GM18511 (cell line): ENCODE results near the gene INPP5D.
"Not testable (repeated sequence)": the region's sequence is repeated elsewhere in the genome, so short reads cannot be mapped to it uniquely, and the experiment has no call there.

Source experiments
- ATAC-seq: cut with Tn5 transposase; IDR thresholded peaks from one replicate; pipeline ENCODE4 v1.9.1; 2021; ENCODE audit warnings: mild to moderate bottlenecking, moderate library complexity; ENCODE audit not compliant: unreplicated experiment

INPP5D gene

DNA sequence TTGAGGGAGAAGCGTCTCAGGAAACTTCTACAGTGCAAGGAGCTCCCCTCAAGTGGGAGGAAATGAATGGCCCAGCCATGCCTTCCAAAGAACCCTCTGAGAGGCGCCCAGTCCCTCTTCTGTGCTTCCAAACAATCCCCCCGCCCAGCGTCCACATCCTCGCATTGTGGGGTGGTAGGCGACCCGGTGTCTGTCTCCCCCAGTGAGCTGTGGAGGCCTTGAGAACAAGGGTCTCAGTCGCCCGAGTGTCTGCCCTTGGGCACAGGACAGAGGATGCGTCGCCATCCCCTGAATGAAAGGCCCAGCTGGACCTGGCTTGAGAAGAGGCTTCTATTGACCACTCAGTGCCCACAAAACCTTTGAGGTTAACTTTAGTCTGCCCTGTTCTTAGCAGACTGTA, 29.7 kb downstream of the INPP5D start:
- ATAC-seq: no peak

DNA sequence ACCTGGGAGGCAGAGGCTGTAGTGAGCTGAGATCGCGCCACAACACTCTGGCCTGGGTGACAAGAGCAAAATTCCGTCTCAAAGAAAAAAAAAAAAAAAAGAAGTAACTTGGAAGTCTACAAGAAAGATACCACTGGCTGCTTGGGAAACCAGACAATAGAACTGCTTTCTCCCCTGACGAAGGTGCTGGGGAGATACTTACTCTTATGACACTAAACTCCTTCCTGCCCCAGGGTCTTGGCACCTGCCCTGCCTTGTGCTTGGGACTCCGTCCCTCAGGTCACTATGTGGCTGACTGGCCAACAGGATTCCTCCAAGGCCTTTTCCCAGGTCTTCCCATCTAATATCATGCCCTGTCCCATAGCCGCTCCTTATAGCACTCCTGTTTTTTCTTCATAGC, 30.7 kb downstream of the INPP5D start:
- ATAC-seq: no peak

DNA sequence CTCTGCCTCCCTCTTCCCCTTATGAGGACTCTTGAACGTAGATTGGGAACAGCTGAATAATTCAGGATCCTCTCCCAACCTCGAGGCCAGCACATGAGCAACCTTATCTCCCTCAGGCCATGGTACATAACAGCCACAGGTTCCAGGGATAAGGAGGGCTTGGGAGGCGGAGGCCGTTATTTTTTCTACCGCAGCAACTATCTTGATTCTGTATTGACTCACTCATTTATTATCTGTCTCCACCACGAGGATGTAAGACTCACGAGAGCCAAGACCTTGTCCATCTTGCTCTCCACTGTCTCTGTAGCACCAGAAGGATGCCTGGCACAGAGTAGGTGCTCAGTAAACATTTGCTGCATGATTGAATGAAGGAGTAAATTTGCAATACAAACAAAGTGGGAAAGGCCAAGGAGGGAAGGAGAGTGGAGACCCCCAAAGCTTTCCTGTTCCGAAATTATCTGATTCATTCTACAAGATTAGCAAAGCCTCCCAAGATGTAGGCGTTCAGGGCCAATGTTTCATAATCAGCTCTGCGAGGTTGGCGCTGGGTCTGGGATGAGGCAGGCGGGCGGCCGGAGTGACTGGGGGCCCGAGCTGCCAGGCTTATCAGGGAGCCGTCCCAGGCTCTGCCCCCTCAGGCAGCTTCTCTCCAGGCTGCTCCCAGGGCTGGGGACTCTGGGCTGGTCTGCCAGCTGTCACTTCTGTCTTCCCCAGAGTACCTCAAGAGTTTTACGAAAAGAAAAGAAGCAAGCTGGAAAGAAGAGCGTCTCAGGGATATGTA, 31.6 kb downstream of the INPP5D start:
- ATAC-seq: no peak

DNA sequence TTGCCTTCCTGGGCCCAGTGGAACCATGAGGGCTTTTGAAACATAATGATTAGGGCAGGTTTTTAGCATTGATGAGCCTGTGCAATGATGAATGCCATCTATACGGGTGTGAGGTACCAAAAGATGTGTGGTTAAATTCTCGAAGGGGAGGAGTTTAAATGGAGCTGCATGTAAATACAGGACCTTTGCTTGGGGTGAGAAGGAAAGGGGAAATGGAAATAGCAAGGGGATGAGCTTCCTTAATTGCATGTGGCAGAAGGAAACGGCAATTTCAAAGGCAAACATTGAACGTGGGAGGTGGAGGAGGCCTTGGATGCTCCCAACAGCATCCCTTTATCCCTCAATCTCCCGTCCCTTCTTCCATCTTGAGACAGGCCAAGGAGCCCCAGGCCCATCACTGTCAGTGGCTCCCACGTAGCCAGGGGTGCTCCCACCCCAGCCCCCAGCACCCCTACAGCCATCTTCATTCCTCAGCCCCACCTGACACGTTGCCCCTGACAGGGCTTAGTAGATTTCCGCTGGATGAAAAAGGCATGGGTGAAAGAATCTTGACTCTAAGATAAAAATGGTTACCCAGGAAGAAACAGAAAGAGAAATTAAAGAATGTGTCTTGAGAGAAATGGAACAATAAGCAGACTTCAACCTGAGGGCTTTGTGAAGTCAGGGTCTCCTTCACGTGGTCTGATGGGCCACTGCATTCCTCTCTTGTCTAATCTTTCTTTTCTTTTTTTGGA, 32.5 kb downstream of the INPP5D start:
- ATAC-seq: no peak

DNA sequence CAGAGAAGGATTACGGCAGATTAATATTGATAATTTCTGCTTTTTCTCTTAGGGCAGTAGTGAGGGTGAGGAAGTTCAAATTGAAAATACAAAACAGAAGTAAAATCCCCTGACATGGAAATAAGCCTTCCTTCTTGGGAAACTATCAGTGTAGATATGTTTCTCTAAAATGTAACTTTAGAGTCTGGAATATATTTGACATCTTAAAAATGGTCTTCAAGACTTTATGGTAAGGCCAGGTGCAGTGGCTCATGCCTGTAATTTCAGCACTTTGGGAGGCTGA, 33.0 kb downstream of the INPP5D start:
- ATAC-seq: no peak

DNA sequence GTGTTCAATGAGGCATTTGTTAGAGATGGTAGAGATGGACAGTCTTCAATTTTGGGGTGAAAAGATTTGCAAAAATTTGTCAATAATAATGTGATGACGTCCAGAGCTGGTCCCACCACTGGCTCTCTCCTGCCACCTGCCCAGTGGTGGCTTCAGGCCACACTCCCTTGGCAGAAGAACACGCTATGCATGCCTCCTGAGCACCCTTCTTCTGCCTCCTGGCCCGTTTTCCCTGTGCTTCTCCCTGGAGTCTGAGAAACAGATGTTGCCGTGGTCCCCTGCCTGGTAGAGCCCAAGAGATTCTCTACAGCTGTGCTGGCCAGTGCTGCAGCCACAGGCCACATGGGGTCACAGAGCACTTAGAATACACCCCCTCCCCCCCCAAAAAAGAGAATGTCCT, 33.6 kb downstream of the INPP5D start:
- ATAC-seq: no peak

DNA sequence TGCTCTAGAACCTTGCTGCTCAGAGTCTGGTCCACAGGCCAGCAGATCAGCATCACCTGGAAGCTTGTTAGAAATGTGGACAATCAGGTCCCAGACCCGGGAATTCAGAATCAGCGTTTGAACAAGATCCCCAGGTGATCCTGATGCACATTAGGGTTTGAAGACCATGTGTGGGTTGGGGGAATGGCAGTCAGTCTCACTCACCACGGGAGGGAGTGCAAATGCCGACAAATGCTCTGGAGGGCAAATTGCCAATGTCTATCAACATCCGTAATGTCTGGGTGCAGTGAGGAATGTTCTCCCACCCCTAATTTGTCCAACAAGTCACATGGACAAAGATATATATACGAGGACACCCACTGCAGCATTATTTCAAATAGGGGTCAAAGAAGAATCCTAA, 34.5 kb downstream of the INPP5D start:
- ATAC-seq: no peak

DNA sequence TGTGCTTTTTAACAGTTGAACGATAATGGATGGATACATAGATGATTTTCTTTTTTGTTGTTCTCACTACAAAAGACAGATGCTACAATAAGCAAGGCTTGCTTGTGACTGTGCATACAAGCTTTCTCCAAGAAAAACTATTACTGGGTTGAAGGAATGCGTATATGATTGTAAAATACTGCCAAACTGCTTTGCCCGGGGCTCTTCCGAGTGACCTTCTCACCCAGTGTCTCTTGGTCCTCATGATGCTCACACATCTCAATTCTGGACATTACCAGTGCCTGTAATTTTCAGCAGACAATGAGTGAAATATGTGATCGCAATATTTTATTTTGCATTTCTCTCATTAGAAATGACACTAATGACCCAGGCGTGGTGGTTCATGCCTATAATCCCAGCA, 35.9 kb downstream of the INPP5D start:
- ATAC-seq: no peak

DNA sequence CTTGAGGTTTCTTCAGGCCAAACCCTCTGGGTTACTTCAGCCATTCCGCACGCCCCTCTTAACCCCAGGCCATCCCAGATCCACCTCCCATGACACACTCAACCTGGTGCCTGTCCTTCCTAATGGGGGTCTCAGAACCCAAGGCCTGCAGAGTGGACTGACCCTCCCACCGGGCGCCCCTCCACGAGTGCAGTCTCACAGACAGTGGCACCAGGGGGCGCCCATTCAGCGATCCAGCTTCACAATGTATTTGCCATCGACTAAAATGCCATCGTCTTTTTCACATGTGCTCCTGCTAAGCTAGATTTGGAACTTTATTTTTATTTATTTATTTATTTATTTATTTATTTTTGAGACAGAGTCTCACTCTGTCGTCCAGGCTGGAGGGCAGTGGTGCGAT, 38.5 kb downstream of the INPP5D start:
- no peak for ATAC-seq

DNA sequence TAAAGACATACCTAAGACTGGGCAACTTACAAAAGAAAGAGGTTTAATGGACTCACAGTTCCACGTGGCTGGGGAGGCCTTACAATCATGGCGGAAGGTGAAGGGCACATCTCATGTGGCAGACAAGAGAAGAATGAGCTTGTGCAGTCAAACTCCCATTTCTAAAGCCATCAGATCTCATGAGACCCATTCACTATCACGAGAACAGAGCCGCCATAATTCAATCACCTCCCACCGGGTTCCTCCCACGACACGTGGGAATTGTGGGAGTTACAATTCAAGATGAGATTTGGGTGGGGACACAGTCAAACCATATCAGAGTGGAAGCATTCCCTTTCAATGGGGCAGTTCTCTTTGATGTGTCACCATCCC, 39.7 kb downstream of the INPP5D start:
- not testable (repeated sequence) for ATAC-seq

DNA sequence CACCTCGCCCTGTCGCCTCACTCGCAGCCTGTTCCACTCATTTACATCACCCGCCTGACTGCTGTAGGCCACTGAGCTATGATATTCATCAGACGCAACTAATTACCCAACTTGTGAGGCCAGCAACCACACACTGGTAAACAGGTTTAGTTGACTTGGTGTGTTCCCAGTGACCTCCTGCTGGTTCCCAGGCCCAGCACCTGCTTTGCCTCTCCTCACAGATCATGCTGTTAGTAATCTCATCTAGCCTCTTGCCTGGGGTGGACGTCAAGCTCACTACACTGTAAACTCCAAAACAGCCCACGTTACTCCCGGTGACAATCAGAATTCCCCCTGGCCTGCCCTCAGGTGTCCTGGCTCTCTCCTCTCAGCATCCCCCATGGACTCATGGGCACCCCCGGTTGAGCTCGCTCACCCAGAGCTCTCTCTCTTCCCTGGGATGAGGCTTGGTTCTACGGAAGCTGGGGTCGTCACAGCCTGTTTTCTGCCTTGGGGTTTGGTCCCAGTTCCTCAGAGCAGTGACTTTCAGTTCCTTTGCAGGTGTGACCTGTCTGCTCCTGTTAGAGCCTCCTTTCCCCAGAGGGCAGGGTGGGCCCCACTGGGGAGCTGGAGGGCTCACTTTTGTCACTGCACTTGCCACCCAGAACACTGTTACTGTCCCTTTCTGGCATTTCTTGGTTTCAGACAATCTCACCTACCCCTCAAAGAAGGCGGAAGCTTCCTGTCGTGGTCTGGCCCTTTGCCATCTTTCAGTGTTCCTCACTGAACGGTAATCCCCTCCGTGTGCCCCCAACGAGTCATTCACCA, 40.3 kb downstream of the INPP5D start:
- ATAC-seq: peak; percentile 88

DNA sequence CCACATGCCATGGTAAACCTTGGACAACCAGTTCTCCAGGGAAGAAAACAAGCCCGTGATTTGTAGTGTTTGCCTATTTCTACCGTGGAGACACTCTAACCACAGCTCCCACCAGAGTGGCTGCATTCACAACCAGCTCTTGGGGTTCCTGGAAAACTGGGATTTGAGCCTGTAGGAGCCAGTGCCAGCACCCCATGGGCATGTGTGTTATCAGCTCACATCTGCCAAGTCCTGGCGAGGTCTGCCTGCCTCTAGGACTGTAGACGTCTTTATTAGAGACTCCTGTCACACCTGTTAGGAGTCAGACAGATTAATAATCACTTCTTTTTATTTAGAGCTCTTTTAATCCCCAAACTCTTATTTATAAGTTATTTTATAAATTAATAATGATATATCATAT, 41.0 kb downstream of the INPP5D start:
- ATAC-seq: peak; percentile 10

DNA sequence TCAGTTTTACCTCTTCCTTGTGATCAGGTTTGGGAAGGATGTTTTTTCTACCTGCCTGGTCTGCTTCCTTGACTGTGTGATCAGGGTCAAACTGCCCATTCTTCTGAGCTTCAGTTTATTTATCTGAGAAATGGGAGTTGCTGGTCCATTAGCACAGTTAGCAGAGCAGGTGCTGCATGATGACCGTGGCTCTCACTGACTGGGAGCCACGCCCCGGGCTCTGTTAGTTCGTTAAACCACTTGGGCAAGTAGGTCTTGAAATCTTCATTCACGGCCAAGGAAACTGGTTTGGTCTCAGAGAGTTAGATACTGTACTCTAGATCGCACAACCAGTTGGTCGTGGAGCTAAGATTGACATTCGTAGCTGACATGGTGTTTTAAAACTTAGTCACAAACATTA, 41.7 kb downstream of the INPP5D start:
- ATAC-seq: no peak

DNA sequence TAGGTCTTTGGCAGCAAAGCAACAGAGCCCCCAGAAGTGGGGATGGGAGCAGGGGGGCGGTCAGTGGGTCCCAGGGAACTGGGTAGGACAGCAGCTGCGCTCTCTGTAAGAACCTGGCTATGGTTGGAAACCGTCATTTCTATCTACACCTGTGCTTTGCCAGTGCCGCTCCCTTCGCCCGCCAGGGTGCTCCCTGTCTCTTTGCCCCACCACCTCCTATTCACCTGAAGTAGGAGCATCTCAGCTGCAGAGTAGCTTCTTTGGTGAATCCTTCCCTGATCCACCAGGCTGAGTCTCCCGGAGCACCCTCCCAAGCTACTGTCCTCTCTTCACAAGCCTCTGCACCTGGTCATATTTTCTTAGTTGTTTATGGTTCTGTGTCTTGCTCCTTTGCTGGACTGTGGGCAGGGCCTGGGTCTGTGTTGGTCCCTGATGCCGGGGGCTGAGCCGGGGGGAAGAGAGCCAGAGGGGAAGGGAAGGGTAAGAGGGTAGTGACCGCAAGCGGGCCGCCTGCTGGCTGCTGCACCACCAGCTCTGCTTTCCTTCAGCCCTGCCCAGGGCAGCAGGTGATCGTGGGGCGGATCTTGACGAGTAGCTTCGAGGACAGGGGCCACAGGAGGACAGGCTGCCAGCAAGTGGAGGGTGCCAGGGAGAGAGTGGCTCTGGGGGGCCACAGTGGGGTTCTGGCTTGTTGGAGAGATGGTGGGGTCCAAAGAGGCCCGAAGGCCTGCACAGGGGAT, 45.2 kb downstream of the INPP5D start:
- ATAC-seq: no peak

DNA sequence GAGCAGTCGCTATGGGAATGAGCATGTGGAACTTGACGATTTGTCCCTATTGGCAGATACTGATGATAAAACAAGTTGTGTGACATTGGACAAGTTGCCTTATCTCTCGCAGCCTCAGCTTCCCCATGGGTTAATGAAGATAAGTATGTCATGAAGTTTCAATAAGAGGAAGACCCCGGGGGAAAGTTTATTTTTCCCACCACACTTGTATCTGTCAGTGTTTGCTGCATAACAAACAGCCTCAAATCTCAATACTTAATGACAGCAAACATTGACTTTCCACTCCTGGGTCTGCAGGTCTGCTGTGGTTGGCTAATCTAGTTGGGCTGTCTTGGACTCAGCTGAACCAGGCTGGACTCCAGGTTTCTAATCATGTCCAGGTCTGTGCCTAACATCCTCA, 45.8 kb downstream of the INPP5D start:
- no peak for ATAC-seq

DNA sequence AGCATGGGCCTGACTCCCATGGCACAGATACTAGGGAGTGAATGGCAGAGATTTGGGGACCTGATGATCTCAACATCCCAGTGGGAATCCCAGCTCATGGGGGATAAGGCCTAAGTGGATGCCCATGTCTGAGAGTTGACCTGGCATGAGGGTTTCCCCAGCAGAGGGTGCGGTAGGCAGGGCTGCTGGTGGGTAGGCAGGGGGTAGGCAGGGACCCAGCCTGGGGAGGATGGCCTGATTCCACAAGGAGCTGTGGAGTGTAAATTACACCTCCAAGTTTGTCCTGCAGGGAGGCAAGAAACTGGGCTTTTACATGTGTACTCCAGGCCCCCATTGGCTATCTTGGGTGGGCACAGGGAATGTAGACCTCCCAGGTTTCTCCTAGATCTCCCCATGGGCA, 46.9 kb downstream of the INPP5D start:
- ATAC-seq: no peak

DNA sequence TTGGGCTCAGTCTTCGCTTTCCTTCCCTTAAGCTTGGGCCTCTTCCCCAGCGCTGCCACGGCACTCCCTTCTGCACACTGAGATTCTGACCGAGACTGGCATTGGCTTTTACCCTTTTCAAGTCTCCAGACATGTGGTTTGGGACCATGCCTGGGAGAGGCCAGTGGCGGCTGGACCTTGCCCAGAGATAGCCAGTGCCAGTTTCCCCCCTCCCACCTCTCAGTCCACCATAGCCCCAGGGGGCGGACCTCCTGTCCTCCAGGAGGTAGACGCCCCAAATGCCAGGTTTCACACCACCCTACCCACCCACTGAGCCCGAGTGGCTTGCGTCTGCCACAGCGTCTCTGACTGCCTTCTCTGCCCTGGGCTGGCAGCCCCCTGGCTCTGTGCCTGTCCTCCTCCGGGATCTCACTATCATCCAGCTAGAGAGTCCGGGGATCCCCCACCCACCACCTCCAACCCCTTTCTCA, 47.7 kb downstream of the INPP5D start:
- ATAC-seq: no peak

DNA sequence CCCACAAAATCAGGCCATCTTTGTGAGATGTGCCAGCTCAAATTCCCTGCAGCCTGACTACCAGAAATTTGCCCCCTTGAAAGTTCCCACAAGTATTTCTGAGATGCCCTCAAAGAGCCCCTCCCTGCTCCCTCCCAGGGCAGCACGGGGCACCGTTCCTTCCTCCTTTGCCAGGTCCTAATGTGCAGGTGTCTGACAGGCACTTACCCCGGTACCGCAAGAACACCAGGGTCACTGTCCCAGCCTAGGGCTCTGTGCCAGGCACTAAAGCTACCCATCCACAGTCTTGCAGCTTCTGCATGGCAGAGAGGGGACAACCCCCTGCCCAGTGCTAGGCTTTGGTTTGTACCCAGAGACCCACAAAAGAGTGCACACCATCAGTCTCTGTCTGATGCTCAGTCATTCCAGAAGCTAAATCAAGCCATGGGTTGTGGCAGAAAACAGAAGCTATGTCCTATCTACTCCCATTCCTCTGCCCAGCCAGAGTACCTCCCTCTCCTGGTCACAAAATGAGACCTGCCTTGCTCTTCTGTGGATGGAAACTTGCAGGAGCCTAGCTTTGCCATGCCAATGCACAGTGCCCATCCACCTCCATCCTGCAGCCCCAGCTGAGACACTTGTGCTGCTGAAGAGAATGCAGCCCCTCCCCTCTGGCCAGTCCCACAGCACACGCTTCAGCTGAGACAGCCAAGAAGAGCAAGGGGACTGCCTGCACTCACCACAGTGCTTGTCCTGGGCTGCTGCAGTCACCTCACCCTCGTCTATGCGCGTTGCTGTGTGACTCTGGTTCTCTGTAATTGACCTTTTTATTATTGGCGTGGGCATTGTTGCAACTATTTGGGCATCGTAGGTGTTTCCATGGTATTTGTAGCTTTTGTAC, 48.7 kb downstream of the INPP5D start:
- peak; percentile 67 for ATAC-seq

DNA sequence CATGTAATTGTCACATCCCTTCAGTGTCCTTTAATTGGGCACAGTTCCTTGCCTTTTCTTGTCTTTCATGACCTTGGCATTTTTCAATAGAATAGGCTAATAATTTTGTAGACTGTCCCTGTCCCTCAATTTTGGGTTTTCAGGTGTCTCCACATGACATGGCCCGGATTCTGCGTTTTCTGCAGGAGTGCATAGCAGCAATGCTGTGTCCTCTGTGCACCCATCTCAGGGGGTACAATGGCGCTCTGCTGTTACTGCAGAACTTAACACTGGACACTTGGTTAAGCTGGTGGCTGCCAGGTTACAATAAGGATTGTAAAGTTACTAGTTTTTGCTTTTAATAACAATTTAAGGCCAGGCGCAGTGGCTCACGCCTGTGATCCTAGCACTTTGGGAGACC, 51.3 kb downstream of the INPP5D start:
- ATAC-seq: no peak

DNA sequence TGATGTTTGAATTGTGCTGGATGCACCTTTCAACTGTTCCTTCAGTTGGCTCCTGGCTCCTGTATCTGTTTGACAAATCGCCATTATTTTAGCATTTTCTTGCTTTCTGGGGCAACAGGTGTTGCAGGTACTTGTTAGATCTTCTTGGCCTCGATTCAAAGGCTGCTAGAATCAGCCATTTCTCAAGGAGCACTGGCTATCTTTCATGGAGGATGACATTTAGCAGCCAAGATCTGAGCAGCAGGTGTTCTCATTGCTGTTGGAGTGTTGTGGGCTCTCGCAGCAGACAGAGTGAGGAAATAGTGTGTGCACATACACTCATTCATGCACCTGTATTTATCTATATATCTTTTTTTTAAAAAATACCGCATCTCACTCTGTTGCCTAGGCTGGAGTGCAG, 52.2 kb downstream of the INPP5D start:
- ATAC-seq: no peak
